WTC11 (cell line): Measurements from ENCODE around the gene DEPDC1B. TPM values are rescaled to one million over a fixed set of nuclear protein-coding genes. Genes with fewer than 3 reads are reported as not detected.
"Not testable (repeated sequence)": the region's sequence is repeated elsewhere in the genome, so short reads cannot be mapped to it uniquely, and the experiment has no call there.

ENCODE experiments used
- ATAC-seq: fragments of 200-7000 bp; cut with Tn5 transposase; 2 replicates; pipeline ENCODE4 v1.10.0; 2021; ENCODE audit warnings: mild to moderate bottlenecking, moderate library complexity
- CTCF ChIA-PET: fragments of 300-600 bp; sonication (Branson Sonifier 250); formaldehyde crosslinking; loops from one replicate; lab custom pipeline; 2021; ENCODE audit warnings: antibody characterized with exemption; lab: Charles Lee
- POLR2A ChIA-PET: fragments of 350-600 bp; sonication (Branson Sonifier 250); formaldehyde crosslinking; loops from one replicate; lab custom pipeline; 2021; ENCODE audit warnings: antibody characterized with exemption; lab: Charles Lee
- DNase-seq: peaks from one replicate; pipeline ENCODE4 v3.0.0; 2021; ENCODE audit warnings: low spot score
- H3K27ac Mint-ChIP-seq: 2 replicates; pipeline ENCODE4 v1.8.0; 2021; ENCODE audit warnings: mixed read lengths
- H3K27me3 Mint-ChIP-seq: 2 replicates; pipeline ENCODE4 v1.8.0; 2021; ENCODE audit warnings: low read depth, mild to moderate bottlenecking, moderate library complexity, mixed read lengths
- H3K36me3 Mint-ChIP-seq: 2 replicates; pipeline ENCODE4 v1.8.0; 2021; ENCODE audit warnings: mixed read lengths
- H3K4me1 Mint-ChIP-seq: 2 replicates; pipeline ENCODE4 v1.8.0; 2022; ENCODE audit warnings: mixed read lengths
- H3K4me3 Mint-ChIP-seq: 2 replicates; pipeline ENCODE4 v1.8.0; 2021; ENCODE audit warnings: mild to moderate bottlenecking, moderate library complexity, mixed read lengths
- H3K9me3 Mint-ChIP-seq: 2 replicates; pipeline ENCODE4 v1.8.0; 2021; ENCODE audit warnings: mixed read lengths
- CREM ChIP-seq: sonication (generic); formaldehyde crosslinking; IDR thresholded peaks from 2 replicates; pipeline ENCODE4 v1.8.1; 2022; ENCODE audit warnings: mild to moderate bottlenecking, missing genetic modification reagents, moderate library complexity
- E2F5 ChIP-seq: sonication (generic); formaldehyde crosslinking; IDR thresholded peaks from 2 replicates; pipeline ENCODE4 v1.8.1; 2022; ENCODE audit warnings: mild to moderate bottlenecking, moderate library complexity, missing genetic modification reagents
- EMX1 ChIP-seq: fragments of 250-450 bp; sonication (Bioruptor Pico); IDR thresholded peaks from 2 replicates; pipeline ENCODE4 v1.8.0; 2021; ENCODE audit warnings: mild to moderate bottlenecking
- FOXJ3 ChIP-seq: sonication (generic); formaldehyde crosslinking; IDR thresholded peaks from 2 replicates; pipeline ENCODE4 v1.9.0; 2021; ENCODE audit warnings: missing genetic modification reagents, mild to moderate bottlenecking, borderline replicate concordance
- FOXP1 ChIP-seq: sonication (generic); formaldehyde crosslinking; IDR thresholded peaks from 2 replicates; pipeline ENCODE4 v1.8.0; 2022; ENCODE audit warnings: missing genetic modification reagents, mild to moderate bottlenecking, moderate library complexity, borderline replicate concordance
- FOXP4 ChIP-seq: sonication (generic); formaldehyde crosslinking; IDR thresholded peaks from 2 replicates; pipeline ENCODE4 v1.8.0; 2022; ENCODE audit warnings: mild to moderate bottlenecking, missing genetic modification reagents
- GTF2I ChIP-seq: fragments of 250-450 bp; sonication (Bioruptor Pico); conservative IDR thresholded peaks from 2 replicates; pipeline ENCODE4 v1.4.0; 2021; ENCODE audit warnings: mild to moderate bottlenecking
- NFYB ChIP-seq: sonication (generic); formaldehyde crosslinking; conservative IDR thresholded peaks from 2 replicates; pipeline ENCODE4 v1.8.0; 2022; ENCODE audit warnings: low read depth, missing genetic modification reagents
- NR3C1 ChIP-seq: sonication (generic); formaldehyde crosslinking; conservative IDR thresholded peaks from 2 replicates; pipeline ENCODE4 v1.8.1; 2023; ENCODE audit warnings: low read depth, mild to moderate bottlenecking, missing genetic modification reagents
- SP1 ChIP-seq: sonication (generic); formaldehyde crosslinking; conservative IDR thresholded peaks from 2 replicates; pipeline ENCODE4 v1.8.1; 2022; ENCODE audit warnings: missing genetic modification reagents
- TEAD1 ChIP-seq: sonication (generic); formaldehyde crosslinking; IDR thresholded peaks from 2 replicates; pipeline ENCODE4 v1.8.0; 2022; ENCODE audit warnings: mild to moderate bottlenecking, missing genetic modification reagents
- ZNF219 ChIP-seq: sonication (generic); formaldehyde crosslinking; IDR thresholded peaks from 2 replicates; pipeline ENCODE4 v1.8.0; 2023; ENCODE audit warnings: missing genetic modification reagents, mild to moderate bottlenecking, borderline replicate concordance
- ZNF281 ChIP-seq: sonication (generic); formaldehyde crosslinking; IDR thresholded peaks from 2 replicates; pipeline ENCODE4 v1.8.0; 2023; ENCODE audit warnings: mild to moderate bottlenecking, missing genetic modification reagents
- ZNF396 ChIP-seq: fragments of 250-450 bp; sonication (Bioruptor Pico); IDR thresholded peaks from 2 replicates; pipeline ENCODE4 v1.8.0; 2021; ENCODE audit warnings: mild to moderate bottlenecking, moderate library complexity, borderline replicate concordance
- ZNF532 ChIP-seq: fragments of 250-450 bp; sonication (Bioruptor Pico); IDR thresholded peaks from 2 replicates; pipeline ENCODE4 v1.9.0; 2021; ENCODE audit warnings: mild to moderate bottlenecking, borderline replicate concordance
- total RNA-seq: library from RNA; stranded (reverse); gene quantifications from 3 replicates; pipeline ENCODE4 v1.2.3, GENCODE V29; 2021

Gene DEPDC1B
- total RNA-seq, 1 experiment from 2014 or later: 55.1 TPM

GRCh38 chr5:60738461-60738860 lies 38.5 kb upstream of the DEPDC1B start (continued):
- TF ChIP-seq ZNF532 (no peak), CREM (no peak)

GRCh38 chr5:60730858-60731257 lies 30.9 kb upstream of the DEPDC1B start:
- H3K36me3 Mint-ChIP-seq, H3K4me3 Mint-ChIP-seq, H3K27ac Mint-ChIP-seq, POLR2A ChIA-PET, ATAC-seq, DNase-seq, H3K4me1 Mint-ChIP-seq, H3K9me3 Mint-ChIP-seq, CTCF ChIA-PET: not testable (repeated sequence)
- peaks cover 16% of the 10 kb centered on the region for H3K27me3 Mint-ChIP-seq

- CTCF ChIA-PET: interaction anchor here (0.8 kb wide), 1 partner anchor 9 kb away, joined by 5 read pairs; no protein-coding TSS in a partner anchor
- Mint-ChIP-seq H3K9me3 (0 out of 2 replicates have a peak, but pooled peaks cover 3% of the 10 kb centered on the region), H3K27ac (no peak overlapping the region), H3K4me1 (no peaks in the 10 kb centered on the region), H3K4me3 (no peak overlapping the region), H3K27me3 (peaks cover 3% of the 10 kb centered on the region; the same call in 1 of the 2 replicates), H3K36me3 (no peaks in the 10 kb centered on the region)
- DNase-seq (no peak), ATAC-seq (no peak)
- POLR2A ChIA-PET: no interaction called here
- TF ChIP-seq NR3C1 (CRISPR knock-in tag): no peak
- no peak for TF ChIP-seq TEAD1
- no peak for TF ChIP-seq ZNF396 (CRISPR knock-in tag)
- TF ChIP-seq FOXP4 (CRISPR knock-in tag): no peak
- TF ChIP-seq ZNF532: no peak
- no peak for TF ChIP-seq ZNF219 (CRISPR knock-in tag)
- no peak for TF ChIP-seq EMX1 (CRISPR knock-in tag)
- no peak for TF ChIP-seq GTF2I (CRISPR knock-in tag)
- no peak for TF ChIP-seq FOXP1
- TF ChIP-seq ZNF281 (CRISPR knock-in tag): no peak
- no peak for TF ChIP-seq E2F5 (CRISPR knock-in tag)
- TF ChIP-seq NFYB (CRISPR knock-in tag): no peak
- no peak for TF ChIP-seq FOXJ3 (CRISPR knock-in tag)
- TF ChIP-seq SP1 (CRISPR knock-in tag): no peak
Measured at GRCh38 chr5:60727033-60727679, 27.2 kb upstream of the DEPDC1B start.
